HG03135 (cell line): Measurements from ENCODE around the gene EIPR1.

Experiments used
- ATAC-seq: cut with Tn5 transposase; IDR thresholded peaks from one replicate; pipeline ENCODE4 v1.9.1; 2021; ENCODE audit warnings: mild to moderate bottlenecking, moderate library complexity; ENCODE audit not compliant: unreplicated experiment

EIPR1 gene

GRCh38 chr2:3277748-3278520, 99.7 kb downstream of the EIPR1 start:
- no peak for ATAC-seq

- ATAC-seq: no peak
These were observed 100.4 kb downstream of the EIPR1 start for GRCh38 chr2:3277050-3277747.

DNA sequence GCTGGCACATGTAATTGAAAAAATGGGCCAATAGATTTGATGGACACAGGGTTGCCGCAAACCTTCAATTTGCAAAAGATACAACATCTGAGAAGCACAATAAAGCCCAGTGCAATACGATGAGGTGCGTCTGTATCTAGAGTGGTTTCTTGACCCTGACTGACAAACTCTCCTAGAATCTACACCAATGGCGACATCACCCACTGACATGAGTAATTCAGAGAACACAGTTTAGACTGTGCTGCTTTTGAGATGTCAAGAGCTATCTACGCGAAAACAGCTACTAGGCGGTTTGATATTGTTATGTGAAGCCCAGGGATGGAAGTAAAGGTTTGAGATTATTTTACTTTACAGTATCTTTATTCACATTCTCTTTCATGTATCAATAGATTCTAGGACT, 104.9 kb downstream of the EIPR1 start:
- no peak for ATAC-seq

GRCh38 chr2:3270095-3270478, 107.5 kb downstream of the EIPR1 start:
- ATAC-seq: no peak

- ATAC-seq: no peak
These were observed 108.1 kb downstream of the EIPR1 start for GRCh38 chr2:3269425-3270094.

DNA sequence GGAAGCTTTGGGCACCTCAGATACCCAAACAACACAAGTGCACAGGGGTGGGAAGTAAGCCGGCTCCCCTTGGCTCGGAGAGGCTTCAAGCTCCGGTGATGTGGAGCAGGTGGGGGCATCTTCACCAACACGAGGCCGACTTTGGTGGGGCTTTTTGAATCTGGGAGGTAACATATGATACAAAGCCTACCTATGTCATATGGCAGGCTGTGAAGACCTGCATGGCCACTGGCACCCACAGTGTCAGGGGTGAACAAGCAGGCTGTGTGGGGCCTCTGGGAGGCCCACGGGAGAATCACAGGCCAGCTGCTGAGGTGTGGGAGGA, 109.0 kb downstream of the EIPR1 start:
- ATAC-seq: no peak

DNA sequence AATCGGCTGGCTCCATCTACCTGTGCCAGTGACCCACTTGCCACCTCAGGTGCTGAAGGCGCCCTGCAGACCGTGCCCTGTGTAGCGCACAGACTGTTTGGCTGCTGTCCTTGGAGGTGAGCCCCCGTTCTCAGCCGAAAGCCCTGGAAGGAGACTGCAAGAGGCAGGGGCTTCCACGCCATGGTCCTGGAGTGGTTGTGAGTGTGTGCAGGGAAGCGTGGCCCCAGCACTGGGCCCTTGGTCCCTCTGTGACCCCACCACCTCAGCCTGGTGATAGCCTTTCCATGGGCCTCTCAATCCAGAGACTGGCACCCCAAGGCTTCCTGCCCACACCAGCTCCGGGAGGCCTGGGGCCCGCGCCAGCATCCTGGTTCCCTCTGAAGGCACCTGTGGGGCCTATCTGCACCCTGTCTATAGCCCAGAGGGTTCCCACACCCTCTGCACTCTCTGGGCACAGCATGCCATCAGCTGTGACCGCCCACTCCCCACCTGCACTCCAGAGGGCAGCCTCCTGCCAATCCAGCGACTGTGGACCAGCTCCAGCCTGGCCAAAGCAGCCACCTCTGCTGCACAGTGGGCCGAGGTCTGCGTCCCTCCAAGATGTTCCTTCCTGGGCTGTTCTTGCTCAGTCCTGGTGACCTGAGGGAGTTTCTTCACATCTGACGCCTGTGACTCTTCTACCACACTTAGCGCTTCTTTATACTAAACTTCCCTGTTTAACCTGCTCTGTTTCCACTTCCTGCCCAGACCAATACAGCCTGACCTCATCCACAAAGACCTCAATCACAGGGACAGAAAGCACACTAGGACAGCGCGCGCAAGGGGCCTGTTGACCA, 109.5 kb downstream of the EIPR1 start:
- ATAC-seq: no peak

DNA sequence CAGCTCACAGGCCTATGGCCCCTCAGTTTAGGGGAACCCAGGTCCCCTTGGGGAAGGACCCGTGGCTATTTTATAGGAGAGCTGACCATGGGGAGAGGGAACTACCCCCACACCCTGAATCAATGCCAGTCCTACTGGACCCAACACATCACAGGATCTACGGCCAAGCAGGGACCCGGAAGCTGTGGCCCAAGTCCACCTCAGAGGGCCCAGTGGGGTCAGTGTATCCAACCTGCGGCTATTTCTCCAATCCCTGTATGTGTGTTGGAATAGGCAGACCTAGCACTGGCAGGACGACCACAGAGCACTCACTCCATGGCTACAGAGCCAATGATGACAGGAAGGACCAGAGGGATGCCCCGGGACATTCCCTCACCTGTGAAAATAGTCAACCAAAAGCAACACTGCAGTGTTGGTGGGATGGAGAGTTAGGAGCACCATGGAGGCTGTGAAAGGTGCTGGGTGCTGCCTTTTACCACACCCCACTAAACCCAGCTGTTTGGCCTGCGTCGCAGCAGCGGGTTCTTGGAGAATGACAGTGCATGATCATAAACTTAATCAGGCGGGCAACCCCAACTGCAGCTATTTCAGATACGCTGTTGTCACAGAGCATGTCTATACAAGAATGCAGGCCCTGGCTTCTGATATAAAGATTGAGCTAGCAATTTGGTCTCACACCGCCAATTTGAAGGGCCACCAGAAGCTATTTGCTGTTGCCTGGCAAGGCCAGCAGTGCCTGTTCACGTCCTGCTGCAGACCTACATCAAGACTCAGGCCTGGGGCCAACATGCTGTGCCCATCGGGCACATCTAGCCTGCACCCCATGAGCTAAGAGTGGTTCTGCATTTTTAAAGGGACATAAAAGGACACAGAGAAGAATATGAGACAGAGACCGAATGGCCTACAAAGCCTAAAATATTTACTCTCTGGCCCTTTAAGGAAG, 110.4 kb downstream of the EIPR1 start:
- no peak for ATAC-seq

DNA sequence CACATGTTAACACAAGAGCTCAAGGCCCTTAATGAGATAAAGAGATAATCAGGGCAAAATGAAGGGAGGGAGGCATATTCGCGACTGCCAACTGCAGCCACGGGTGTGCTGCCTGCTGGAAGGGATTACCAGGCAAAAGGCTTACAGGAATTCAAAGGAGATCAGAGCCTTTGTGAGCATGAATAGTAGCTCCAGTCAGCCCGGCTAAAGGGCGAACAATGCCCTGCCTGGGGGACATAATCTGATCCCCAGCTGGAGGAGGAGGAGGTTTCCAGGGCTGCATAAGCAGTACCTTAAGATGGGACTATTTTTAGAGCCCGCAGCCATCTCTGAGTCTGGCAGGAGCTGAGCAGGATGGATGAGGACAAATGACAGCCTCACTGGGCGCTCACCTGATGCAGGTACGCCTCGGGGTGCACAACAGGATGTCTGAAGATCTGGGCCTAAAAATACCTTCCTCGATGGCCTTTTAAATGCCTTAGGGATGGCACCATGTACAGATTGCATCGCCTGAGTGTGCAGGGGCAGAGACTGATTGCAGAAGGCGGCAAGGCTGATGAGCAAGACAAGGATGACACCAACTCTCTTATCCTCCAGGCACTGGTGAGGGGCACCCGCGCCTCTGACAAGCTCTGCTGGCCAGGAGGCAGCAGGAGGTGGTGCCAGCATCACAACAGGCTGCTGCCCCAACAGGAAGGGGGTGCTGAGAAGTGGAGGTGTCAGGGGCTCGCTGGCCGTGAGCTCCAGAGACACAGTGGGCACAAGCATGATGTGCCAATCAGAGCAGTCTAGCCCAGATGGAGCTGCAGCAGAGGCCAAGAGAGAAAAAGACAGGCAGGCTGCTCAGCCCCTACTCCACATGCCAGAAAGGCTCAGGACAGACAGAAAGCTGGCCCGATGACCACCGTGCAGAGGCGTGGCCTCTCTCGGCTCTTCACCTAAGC, 111.4 kb downstream of the EIPR1 start:
- no peak for ATAC-seq

DNA sequence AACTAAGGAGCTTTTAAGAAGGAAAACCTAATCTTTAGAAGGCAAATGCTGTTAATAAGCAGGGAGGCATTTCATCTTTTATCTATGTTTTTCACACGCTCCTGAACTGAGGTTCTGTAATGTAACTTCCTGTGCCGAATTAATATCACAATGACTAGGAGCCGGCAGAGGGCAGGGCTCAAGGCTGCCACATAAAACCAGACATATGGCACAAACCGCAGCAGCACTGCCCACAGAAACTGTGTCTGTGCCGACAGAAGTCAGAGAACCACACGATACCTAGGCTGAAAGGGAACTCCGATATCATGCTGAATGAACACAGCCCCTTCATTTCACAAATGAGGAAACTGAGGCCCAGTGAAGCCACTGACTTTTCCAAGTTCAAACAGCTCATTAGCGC, 112.1 kb downstream of the EIPR1 start:
- ATAC-seq: no peak

DNA sequence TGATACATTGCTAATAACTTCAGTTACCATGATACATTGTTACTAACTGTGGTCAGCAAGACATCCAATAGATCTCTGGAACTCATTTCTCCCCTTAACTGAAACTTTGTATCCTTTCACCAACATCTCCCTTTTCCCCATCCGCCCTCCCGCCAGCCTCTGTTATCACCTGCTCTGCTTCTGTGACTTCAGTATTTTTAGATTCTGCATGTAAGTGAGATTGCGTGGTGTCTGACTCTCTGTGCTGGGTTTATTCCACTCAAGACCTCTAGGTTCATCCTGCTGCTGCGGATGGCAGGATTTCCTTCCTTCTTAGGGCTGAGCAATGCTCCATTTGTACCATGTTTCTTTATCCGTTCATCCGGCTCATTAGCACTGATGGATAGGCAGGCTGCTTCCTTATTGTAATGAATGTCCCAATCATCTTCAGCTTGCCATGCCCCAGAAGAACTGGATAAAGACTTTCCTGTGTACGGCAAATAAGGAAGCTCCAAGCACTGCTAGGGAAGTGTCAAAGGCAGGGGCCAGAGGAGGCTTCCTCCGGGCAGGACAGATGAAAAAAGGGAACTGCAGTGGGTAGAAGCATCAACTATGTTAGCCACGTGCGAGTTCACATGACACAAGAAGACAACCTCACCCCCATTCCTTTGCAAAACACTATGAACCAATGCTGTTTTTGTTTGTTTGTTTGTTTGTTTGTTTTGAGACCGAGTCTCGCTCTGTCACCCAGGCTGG, 113.4 kb downstream of the EIPR1 start:
- no peak for ATAC-seq

GRCh38 chr2:3263487-3263886, 114.1 kb downstream of the EIPR1 start:
- no peak for ATAC-seq

DNA sequence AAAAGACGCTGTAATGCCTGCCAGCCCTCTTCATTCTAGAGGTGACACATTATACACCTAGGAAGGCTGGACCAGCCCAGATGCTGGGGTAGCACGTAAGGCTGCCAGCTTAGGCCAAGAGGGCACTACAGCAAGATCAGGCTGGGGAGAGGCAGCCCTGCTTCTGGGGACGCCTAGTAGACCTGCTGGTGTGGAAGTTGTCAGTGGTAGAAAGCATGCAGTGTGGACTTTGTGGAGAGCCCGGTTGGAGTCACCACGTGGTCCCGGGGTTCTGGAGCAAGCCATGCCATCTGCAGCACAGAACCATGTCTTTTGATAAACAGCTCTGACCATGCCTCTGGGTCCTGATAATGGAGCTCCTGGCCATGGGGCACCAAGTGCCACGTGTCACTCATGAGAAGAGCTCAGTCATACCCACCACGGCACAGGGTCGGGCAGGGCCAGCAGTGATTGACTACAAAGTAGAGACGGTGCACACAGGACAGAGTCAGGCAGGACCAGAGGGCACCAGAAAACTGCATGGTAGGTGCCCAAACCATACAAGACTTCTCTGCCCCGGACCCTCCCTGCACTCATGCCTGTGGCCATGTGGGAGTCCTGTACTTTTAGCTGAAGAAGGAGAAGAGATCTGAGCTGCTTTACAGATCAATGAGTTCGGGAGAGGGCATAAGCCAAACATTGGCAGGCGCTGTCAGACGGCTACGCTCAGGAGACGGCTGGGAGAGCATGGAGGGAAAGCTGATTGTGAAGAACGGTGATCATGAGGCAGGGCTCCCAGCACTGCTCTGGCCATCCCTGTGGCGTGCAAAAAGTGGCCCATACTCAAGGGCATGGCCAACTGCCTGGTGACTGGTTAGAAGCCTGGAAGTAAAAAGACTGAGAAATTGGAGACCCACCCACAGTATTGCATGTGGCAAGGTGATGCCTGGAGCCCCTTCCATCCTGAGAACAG, 114.9 kb downstream of the EIPR1 start:
- no peak for ATAC-seq

- ATAC-seq: no peak
These were observed 116.1 kb downstream of the EIPR1 start for GRCh38 chr2:3261511-3261910.

- no peak for ATAC-seq
These were observed 116.7 kb downstream of the EIPR1 start for GRCh38 chr2:3260959-3261358.

- ATAC-seq: no peak
These were observed 119.8 kb downstream of the EIPR1 start for GRCh38 chr2:3257826-3258225.

- ATAC-seq: no peak
These were observed 120.5 kb downstream of the EIPR1 start for GRCh38 chr2:3257166-3257565.
